Choroid plexus epithelial cell (primary cell): ENCODE measurements around the gene FLT4.

Experiments used
- DNase-seq: peaks from one replicate; pipeline ENCODE4 v3.0.0-alpha.2; 2010; ENCODE audit warnings: low read depth
- H3K4me3 ChIP-seq: 2 replicates; pipeline ENCODE4 v1.5.1; 2011; ENCODE audit warnings: low read depth, mild to moderate bottlenecking, control low read depth, low read length, moderate library complexity
- TF ChIP-seq, protein P1 (sequence below): conservative IDR thresholded peaks from 2 replicates; pipeline ENCODE4 v1.5.1; 2011; ENCODE audit warnings: low read depth, mild to moderate bottlenecking, control low read depth, inconsistent platforms, low read length, moderate library complexity

The FLT4 gene

DNA sequence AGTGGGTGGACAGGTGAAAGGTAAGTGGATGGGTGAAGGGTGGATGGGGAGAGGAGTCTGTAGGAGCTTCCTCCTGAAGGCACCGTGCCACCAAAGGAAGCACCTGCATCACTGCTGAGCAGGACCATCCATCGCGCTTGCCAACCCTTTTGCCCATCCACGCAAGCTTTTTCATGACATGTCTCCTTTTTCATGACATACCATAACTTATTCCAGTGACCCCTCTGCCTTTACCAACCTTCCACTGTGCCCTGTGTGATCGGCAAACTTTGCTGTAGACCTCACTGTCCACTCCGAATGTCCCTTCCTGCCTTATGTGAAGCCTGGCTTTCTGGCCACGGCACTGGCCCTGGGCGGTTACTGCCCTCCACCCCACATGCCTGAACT lies 13.4 kb downstream of the FLT4 start:
- no peak overlapping the region for H3K4me3 ChIP-seq
- TF ChIP-seq, protein P1, sequence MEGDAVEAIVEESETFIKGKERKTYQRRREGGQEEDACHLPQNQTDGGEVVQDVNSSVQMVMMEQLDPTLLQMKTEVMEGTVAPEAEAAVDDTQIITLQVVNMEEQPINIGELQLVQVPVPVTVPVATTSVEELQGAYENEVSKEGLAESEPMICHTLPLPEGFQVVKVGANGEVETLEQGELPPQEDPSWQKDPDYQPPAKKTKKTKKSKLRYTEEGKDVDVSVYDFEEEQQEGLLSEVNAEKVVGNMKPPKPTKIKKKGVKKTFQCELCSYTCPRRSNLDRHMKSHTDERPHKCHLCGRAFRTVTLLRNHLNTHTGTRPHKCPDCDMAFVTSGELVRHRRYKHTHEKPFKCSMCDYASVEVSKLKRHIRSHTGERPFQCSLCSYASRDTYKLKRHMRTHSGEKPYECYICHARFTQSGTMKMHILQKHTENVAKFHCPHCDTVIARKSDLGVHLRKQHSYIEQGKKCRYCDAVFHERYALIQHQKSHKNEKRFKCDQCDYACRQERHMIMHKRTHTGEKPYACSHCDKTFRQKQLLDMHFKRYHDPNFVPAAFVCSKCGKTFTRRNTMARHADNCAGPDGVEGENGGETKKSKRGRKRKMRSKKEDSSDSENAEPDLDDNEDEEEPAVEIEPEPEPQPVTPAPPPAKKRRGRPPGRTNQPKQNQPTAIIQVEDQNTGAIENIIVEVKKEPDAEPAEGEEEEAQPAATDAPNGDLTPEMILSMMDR: no peak
- DNase-seq: no peak

DNA sequence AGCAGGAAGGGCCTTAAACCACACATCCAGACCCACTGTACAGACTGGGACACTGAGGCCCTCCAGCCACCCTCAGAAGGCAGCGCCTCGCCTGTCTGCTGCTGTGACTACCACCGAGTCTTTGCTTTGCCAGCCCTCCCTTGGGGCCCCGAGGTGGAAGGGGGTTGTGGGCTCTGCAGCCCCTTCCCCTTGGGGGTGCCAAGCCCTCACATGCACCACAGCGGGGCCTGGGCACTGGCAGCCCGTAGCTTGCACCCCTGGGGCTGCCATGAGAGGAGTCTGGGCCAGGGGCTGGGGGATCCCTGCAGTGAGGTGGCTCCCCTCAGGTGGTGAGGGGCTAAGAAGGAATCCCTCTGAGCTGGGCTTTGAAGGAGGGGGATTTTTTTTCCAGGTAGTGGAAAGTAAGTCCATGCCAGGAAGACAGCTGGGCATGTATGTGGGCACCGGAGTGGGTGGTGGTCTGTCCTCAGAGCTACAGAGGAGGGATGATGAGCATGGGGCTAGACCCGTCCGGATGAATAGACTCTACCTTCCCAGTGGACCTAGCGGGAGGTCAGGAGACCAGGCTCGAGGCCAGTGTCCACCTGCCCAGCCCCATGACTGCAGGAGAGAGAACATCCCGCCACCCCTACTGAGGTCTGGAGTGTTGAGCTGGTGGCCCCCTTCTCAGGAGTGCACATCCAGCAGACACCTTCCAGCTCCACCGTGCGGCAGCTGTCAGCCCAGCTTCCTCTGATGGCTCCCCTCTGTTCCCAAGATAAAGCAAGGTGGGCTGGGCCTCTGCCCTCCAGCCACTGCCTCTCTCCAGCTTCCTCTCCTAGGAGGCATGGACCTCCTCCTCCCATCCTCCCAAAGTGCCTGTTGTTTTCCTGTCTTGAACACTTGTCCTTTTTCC lies 15.9 kb downstream of the FLT4 start:
- no peak for DNase-seq
- H3K4me3 ChIP-seq: no peak overlapping the region
- TF ChIP-seq, protein P1: no peak

- no peak for DNase-seq
- TF ChIP-seq, protein P1: no peak
- no peak overlapping the region for H3K4me3 ChIP-seq
Observed at GRCh38 chr5:180632768-180633167, 16.6 kb downstream of the FLT4 start.

DNA sequence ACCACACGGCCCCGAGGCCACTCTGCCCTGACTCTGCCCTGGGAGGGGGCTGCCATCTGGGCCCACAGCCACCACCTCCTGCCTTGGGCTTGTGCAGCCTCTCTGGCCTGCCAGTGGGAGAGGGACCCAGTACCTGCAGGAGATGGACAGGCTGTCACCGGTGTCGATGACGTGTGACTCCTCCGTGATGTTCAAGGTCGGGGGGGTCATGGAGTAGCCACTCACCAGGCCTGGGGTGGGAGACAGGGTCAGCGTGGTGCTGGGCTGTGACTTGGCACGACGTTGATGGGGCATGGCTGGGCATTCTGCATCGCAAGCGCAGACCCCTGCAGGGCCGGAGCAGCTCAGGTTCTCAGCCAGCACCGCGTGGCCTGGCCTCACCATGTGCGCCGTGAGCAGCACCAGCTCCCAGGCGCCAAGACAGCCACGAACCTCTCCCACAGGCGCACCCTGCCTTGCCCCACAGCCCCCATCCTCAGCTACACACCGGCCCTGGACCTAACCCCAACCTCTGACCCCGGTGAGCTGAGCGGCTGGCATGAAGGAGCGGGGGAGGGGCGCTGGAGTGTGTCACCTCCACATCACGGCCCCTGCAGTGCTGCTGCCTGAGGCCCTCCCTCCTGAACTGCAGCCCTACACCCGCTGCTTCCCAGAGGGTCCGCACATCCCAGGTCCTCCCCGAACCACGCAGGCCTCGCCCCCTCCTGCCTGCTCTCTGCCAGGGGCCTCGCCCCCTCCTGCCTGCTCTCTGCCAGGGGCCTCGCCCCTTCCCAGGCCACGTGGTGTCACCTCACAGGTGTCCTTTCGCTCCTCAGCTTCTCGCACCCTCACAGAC lies 17.6 kb downstream of the FLT4 start:
- TF ChIP-seq, protein P1: no peak
- no peak overlapping the region for H3K4me3 ChIP-seq
- DNase-seq: no peak

GRCh38 chr5:180630426-180630825 lies 19.0 kb downstream of the FLT4 start:
- no peak for DNase-seq
- no peak overlapping the region for H3K4me3 ChIP-seq
- TF ChIP-seq, protein P1: no peak

- H3K4me3 ChIP-seq: no peak overlapping the region
- no peak for DNase-seq
- TF ChIP-seq, protein P1: no peak
Observed at GRCh38 chr5:180629831-180630382, 19.5 kb downstream of the FLT4 start.
